ENCODE measurements around the gene NDUFA11.

GRCh38 chr19:5910638-5910907 is 7.0 kb upstream of the NDUFA11 start:
- TF ChIP-seq HDGF (IDR thresholded peaks at IDR 0.05) (no peak), CTCF (IDR thresholded peaks at IDR 0.05 in 2 of 3, conservative IDR thresholded peaks at IDR 0.05 in 1 of 3; ENCODE audit: insufficient read depth in 2 of 3, low read depth in 1 of 3, low read length in 3 of 3) (no peak), ZBTB49 (CRISPR knock-in tag; IDR thresholded peaks at IDR 0.05; ENCODE audit: borderline replicate concordance) (no peak)

All from K562 (cell line).